Cardiac muscle cell (in vitro differentiated cells and primary cell): ENCODE data around the gene CTNNBL1. TPM values are rescaled to one million over a fixed set of nuclear protein-coding genes. Genes with fewer than 3 reads are reported as not detected.
"Not testable (repeated sequence)": the region's sequence is repeated elsewhere in the genome, so short reads cannot be mapped to it uniquely, and the experiment has no call there.

Experiments
- DNase-seq, 2 donors: peaks; one replicate each; pipeline versions ENCODE4 v3.0.0 to v3.0.0-alpha.2; 2010 to 2017; ENCODE audit warnings: low read depth in 1 of 2, low spot score in 1 of 2
- H3K27ac ChIP-seq: fragments of 200-600 bp; sonication (generic); 2 replicates; pipeline ENCODE4 v1.5.1; 2016
- H3K27me3 ChIP-seq: fragments of 200-600 bp; sonication (generic); 2 replicates; pipeline ENCODE4 v1.6.0; 2016; ENCODE audit warnings: control low read depth
- H3K36me3 ChIP-seq: fragments of 200-600 bp; sonication (generic); 2 replicates; pipeline ENCODE4 v1.5.1; 2016; ENCODE audit warnings: control low read depth
- H3K4me1 ChIP-seq: fragments of 200-600 bp; sonication (generic); 2 replicates; pipeline ENCODE4 v1.8.1; 2017; ENCODE audit warnings: low read depth, mild to moderate bottlenecking, mixed run types
- H3K4me3 ChIP-seq: fragments of 200-600 bp; sonication (generic); 2 replicates; pipeline ENCODE4 v1.5.1; 2016; ENCODE audit warnings: mild to moderate bottlenecking
- H3K9me3 ChIP-seq: fragments of 200-600 bp; sonication (generic); 2 replicates; pipeline ENCODE4 v1.5.1; 2017; ENCODE audit warnings: low read depth, mild to moderate bottlenecking, control low read depth
- CTCF ChIP-seq: IDR thresholded peaks from 2 replicates; pipeline ENCODE4 v1.5.1; 2012; ENCODE audit warnings: low read depth, mild to moderate bottlenecking, low read length
- polyA plus RNA-seq: library from polyadenylated mRNA; unstranded; fragments of >200 nt; fragmentation: Nextera tagmentation; extraction: Ambion mirVana; gene quantifications from 2 replicates; pipeline ENCODE4 v1.2.1, GENCODE V29; 2016
- total RNA-seq: library from RNA; depleted of rRNA; stranded (reverse); fragments of >200 nt; gene quantifications from 2 replicates; pipeline ENCODE4 v1.2.3, GENCODE V29; 2016

Gene CTNNBL1
- total and polyA plus RNA-seq, 2 experiments from 2014 or later: 37.0 to 68.6 TPM

- no peak for TF ChIP-seq CTCF
- H3K4me1 ChIP-seq: peaks cover 75% of the 10 kb centered on the region
Measured at GRCh38 chr20:37850036-37850592, 156.3 kb downstream of the CTNNBL1 start.

GRCh38 chr20:37850724-37851355 lies 157.0 kb downstream of the CTNNBL1 start:
- no peak for TF ChIP-seq CTCF
- Histone ChIP-seq H3K27me3 (no peaks in the 10 kb centered on the region), H3K27ac (peak overlapping the region; percentile 63), H3K4me3 (no peak overlapping the region), H3K9me3 (no peaks in the 10 kb centered on the region), H3K4me1 (peaks cover 74% of the 10 kb centered on the region), H3K36me3 (no peaks in the 10 kb centered on the region)
- DNase-seq: peak in 1 of 2 donors; percentile 43

More at GRCh38 chr20:37850036-37850592, 156.3 kb downstream of the CTNNBL1 start:
- no peaks in the 10 kb centered on the region for H3K36me3 ChIP-seq
- no peak for DNase-seq
- H3K9me3 ChIP-seq: no peaks in the 10 kb centered on the region
- peak overlapping the region; percentile 63 for H3K27ac ChIP-seq
- no peaks in the 10 kb centered on the region for H3K27me3 ChIP-seq
- no peak overlapping the region for H3K4me3 ChIP-seq

GRCh38 chr20:37852666-37853065 lies 158.8 kb downstream of the CTNNBL1 start:
- Histone ChIP-seq H3K4me3 (no peak overlapping the region), H3K9me3 (no peaks in the 10 kb centered on the region), H3K27ac (no peak overlapping the region), H3K36me3 (no peaks in the 10 kb centered on the region), H3K27me3 (no peaks in the 10 kb centered on the region), H3K4me1 (peaks cover 65% of the 10 kb centered on the region)
- no peak for TF ChIP-seq CTCF
- DNase-seq: no peak

- Histone ChIP-seq H3K4me3 (no peak overlapping the region), H3K4me1 (peaks cover 64% of the 10 kb centered on the region), H3K27ac (no peak overlapping the region), H3K27me3 (no peaks in the 10 kb centered on the region), H3K36me3 (no peaks in the 10 kb centered on the region), H3K9me3 (no peaks in the 10 kb centered on the region)
- TF ChIP-seq CTCF: no peak
- DNase-seq: no peak
Measured at GRCh38 chr20:37853823-37854375, 160.1 kb downstream of the CTNNBL1 start.

- H3K27ac ChIP-seq, H3K27me3 ChIP-seq, H3K36me3 ChIP-seq, H3K9me3 ChIP-seq, H3K4me3 ChIP-seq, DNase-seq: not testable (repeated sequence)
- peaks cover 47% of the 10 kb centered on the region for H3K4me1 ChIP-seq
Measured at GRCh38 chr20:37856034-37856433, 162.2 kb downstream of the CTNNBL1 start.
